ENCODE results near the gene MUC20. TPM values are rescaled to one million over a fixed set of nuclear protein-coding genes. Genes with fewer than 3 reads are reported as not detected.
A peak's percentile ranks its signal among the peaks of the same experiment; 100 is the strongest.
"Not testable (repeated sequence)": the region's sequence is repeated elsewhere in the genome, so short reads cannot be mapped to it uniquely, and the experiment has no call there.

The MUC20 gene, protein sequence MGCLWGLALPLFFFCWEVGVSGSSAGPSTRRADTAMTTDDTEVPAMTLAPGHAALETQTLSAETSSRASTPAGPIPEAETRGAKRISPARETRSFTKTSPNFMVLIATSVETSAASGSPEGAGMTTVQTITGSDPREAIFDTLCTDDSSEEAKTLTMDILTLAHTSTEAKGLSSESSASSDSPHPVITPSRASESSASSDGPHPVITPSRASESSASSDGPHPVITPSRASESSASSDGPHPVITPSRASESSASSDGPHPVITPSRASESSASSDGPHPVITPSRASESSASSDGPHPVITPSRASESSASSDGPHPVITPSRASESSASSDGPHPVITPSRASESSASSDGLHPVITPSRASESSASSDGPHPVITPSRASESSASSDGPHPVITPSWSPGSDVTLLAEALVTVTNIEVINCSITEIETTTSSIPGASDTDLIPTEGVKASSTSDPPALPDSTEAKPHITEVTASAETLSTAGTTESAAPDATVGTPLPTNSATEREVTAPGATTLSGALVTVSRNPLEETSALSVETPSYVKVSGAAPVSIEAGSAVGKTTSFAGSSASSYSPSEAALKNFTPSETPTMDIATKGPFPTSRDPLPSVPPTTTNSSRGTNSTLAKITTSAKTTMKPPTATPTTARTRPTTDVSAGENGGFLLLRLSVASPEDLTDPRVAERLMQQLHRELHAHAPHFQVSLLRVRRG
- under 0.01 TPM in 2 replicates for total RNA-seq

DNA sequence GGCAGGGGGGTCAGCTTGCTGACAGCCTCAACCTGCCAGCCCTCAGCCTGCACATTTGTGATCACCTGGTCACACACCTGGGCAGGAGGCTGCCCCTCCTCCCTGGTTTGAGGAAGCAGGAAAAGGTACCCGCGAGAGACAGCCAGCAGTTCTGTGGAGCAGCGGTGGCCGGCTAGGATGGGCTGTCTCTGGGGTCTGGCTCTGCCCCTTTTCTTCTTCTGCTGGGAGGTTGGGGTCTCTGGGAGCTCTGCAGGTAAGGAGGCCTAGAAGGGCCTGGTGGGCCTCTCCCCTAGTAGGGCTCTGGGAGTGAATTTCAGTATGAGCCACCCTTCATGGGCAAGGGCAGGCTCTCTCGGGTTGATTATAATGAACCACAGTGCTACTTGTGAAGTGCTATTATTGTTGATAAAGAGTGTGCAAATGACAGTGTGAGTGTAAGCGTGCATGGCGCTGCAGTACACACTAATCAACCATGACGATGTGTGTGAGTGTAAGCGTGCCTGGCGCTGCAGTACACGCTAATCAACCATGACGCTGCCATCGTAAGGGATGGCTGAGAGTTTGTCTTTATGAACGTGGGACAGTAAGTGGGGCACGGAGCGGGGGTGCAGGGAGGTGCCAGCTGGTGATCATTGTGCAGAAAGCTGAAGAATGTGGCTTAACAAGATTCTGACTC lies at the start of gene MUC20:
MUC20 (plus strand) TSS at position 148 of the 676 bp plus-strand sequence; CDS start at position 178, 30 bp downstream.
- DNase-seq (ENCODE audit: low read depth in 2 of 2) = not testable (repeated sequence)

DNA sequence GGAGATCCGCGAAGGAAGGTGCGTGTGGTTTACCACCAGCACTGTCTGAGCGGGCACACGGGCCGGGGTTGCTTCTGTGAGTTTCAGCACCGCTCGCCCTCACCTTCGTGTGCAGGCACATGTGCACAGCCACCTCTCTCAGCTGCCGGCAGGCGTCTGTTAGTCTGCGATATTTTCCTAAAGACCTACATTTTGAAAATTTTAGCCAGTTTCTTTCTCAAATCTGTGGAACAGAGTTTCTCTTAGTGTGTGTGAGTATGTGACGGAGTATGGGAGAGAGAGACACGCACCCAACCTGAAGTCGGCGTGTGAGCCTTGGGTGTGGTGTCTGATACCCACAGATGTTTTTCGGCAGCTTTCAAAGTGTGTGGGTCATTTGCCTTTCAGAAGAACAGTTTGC lies 49.5 kb upstream of the MUC20 start:
- DNase-seq (ENCODE audit: low read depth in 2 of 2) = not testable (repeated sequence)

DNA sequence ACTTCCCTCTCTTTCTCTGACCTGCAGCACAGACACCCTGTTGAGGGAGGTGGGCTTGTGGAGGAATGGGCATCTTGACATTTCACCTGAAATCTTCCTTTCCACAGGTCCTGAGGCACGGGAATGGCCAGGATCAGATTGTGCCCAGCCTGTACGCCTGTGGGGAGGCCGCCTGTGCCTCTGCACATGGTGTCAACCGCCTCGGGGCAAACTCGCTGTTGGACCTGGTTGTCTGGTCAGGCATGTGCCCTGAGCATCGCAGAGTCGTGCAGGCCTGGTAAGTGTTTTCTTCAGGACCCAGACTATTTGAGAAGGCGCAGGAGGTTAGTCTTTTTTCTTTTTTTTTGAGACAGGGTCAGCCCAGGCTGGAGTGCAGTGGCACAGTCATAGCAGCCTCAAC lies 47.1 kb upstream of the MUC20 start:
- not testable (repeated sequence) for DNase-seq (ENCODE audit: low read depth in 2 of 2)

DNA sequence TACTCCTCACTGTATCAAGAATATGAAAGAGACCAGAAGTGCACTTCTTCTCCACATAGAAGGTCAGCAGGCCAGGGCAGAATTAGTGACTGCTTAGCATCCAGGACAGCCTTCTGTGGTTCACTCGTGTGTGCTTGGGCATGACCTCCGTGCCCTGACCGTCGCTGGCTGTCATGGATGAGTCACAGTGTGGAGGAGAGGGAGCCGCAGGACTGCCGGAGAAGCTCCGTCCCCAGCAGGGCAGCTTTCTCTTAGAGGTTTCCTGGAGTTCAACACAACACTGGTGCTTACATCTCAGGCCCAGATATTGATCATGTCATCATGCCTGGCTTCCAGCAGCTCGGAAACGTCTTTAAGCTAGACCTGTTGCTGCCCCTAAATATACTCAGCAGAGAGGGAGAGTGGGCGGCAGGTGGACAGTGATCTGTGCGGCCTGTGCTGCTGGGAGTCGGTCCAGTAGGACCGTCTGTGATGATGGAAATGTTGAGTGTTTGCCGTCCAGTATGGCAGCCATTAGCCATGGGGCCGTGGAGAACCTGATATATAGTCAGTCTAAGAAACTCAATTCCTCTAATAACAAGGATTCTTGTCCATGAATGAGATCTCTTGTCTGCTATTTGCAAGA lies 42.3 kb upstream of the MUC20 start:
- DNase-seq (ENCODE audit: low read depth in 2 of 2) = peak in 1 of 2 donors; percentile 30

DNA sequence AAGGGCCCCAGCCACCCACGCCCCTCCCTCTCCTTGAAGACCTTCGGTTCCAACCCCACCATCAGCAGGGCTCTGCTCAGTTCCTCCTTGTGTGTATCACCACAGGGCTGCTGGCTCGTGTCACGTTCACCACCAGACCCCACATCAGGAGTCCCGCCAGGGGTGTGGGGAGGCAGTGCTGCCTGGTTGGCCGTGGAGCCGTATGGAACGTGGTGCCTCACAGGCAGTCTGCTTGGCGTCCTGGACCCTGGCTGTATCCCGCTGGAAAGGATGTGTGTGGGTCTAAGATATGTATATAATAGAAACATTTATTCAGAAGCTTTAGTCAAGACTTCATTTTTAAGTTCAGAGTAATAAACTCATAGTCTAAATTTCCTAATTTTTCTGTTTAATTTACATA lies 40.1 kb upstream of the MUC20 start:
- not testable (repeated sequence) for DNase-seq (ENCODE audit: low read depth in 2 of 2)

DNA sequence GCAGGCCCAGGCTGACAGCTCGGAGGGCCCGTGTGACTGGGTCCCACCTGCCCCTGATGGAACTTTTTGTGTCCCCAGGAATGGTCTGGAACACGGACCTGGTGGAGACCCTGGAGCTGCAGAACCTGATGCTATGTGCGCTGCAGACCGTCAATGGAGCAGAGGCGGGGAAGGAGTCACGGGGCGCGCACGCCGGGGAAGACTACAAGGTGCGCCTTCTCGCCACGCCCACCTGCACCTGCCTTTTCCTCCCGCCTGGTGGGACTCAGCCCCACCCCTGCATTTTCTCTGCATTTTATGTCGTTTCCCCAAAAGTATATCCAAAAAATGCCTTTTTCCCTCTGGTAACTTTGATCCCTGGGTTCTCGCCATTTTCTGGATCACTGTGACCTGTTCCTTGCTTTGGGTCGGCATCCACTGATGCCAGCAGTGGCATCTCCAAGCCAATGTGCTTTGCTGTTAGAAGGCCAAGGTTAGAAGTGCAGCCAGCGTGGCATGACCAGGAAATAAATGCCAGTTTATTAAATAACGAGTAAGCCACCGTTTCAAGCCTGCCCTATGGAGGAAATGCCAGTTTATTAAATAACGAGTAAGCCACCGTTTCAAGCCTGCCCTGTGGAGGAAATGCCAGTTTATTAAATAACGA lies 39.2 kb upstream of the MUC20 start:
- not testable (repeated sequence) for DNase-seq (ENCODE audit: low read depth in 2 of 2)

DNA sequence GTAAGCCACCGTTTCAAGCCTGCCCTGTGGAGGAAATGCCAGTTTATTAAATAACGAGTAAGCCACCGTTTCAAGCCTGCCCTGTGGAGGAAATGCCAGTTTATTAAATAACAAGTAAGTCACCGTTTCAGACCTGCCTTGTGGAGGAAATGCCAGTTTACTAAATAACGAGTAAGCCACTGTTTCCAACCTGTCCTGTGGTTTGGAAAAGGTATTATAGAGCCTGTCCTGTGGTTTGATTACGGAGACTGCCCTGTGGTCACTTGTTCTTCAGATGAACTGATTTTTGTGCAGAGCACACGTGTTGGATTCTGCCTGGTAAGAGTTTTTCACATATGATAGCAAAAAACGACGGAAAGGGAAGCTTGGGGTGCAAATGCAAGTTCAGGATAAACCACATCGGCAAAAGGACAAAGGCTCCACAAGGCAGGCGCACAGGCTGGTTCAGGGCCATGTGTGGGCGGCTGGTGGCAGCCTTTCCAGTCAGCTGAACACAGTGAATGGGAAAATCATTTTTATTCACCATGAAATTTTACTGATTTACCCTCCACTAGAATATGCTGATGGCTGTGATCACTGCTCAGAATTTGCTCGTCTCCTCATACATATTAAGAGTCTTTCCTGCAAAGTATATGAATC lies 38.6 kb upstream of the MUC20 start:
- DNase-seq (ENCODE audit: low read depth in 2 of 2) = not testable (repeated sequence)

DNA sequence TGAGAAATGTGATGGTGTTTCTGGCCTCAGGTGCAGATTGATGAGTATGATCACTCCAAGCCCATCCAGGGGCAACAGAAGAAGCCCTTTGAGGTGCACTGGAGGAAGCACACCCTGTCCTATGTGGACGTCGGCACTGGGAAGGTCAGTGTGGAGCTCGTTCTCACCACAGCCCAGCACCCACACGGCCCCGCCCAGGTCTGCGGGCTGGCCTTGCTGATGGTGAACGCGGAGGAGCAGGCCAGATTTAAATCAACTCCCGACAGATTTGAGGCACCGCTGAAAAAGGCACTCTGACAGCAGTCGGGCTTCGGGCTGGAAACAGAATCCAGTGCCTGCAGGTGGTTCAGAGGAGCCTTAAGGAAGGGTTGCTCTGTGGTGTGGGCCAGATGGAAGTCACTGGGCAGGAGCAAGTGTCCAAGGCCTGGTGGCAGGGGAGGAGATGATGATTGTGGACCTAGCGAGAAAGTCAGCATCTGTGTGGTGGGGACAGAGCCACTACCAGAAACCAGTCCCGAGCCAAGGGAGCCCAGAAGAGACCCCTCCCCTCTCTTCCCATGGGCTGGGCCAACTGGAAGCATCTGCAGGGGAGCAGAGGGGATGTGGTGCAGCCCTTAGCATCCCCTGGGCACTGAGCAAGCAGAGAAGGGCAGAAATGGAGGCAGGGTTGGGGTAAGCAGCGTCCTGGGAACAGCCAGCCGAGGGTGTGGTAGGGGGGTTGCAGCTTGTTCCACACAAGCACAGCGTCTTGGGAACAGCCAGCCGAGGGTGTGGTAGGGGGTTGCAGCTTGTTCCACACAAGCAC lies 36.9 kb upstream of the MUC20 start:
- not testable (repeated sequence) for DNase-seq (ENCODE audit: low read depth in 2 of 2)

DNA sequence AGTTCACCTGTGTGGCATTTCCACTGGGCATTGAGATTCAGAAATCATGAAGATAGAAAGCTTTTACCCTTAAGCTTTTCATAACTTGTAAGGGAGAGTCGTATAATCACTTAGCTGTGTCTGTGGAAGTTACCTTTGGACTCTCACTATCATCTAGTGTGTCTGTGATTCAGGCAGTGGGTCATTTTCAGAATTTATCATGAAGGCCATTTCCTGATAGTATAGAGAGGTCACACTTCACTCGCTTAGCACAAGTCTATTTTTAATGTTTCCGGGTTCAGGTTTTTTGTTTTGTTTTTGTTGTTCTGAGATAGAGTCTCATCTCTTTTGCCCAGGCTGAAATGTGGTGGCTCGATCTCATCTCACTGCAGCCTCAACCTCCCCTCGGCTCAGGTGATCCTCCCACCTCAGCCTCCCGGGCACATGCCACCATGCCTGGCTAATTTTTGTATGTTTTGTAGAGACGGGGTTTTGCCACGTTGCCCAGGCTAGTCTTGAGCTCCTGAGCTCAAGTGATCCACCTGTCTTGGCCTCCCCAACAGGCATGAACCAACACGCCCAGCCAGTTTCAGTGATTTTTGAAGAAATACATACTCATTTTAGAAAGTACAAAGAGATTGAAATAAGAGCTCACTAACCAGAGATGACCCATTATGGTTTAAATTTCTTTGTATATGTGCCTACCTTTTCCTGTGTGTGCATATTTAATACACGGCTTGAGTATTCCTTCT lies 36.1 kb upstream of the MUC20 start:
- not testable (repeated sequence) for DNase-seq (ENCODE audit: low read depth in 2 of 2)

DNA sequence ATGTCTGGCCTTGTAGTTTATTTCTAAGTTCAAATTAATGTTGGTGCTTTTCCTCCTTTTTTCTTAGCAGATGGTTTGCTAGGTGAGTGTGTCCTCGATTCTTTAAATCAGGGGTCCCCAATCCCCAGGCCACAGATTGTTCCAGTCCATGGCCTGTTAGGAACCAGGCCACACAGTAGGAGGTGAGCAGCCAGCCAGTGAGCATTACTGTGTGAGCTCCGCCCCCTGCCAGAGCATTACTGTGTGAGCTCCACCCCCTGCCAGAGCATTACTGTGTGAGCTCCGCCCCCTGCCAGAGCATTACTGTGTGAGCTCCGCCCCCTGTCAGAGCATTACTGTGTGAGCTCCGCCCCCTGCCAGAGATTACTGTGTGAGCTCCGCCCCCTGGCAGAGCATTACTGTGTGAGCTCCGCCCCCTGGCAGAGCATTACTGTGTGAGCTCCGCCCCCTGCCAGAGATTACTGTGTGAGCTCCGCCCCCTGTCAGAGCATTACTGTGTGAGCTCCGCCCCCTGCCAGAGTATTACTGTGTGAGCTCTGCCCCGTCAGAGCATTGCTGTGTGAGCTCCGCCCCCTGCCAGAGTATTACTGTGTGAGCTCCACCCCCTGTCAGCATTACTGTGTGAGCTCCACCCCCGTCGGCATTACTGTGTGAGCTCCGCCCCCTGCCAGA lies 34.1 kb upstream of the MUC20 start:
- not testable (repeated sequence) for DNase-seq (ENCODE audit: low read depth in 2 of 2)

DNA sequence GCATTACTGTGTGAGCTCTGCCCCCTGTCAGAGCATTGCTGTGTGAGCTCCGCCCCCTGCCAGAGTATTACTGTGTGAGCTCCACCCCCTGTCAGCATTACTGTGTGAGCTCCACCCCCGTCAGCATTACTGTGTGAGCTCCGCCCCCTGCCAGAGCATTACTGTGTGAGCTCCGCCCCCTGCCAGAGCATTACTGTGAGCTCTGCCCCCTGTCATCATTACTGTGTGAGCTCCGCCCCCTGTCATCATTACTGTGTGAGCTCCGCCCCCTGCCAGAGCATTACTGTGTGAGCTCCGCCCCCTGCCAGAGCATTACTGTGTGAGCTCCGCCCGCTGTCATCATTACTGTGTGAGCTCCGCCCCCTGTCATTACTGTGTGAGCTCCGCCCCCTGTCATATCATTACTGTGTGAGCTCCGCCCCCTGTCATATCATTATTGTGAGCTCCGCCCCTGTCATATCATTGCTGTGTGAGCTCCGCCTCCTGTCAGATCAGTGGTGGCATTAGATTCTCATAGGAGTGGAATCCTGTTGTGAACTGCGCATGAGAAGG lies 33.5 kb upstream of the MUC20 start:
- DNase-seq (ENCODE audit: low read depth in 2 of 2) = peak; percentile 43 to 61

DNA sequence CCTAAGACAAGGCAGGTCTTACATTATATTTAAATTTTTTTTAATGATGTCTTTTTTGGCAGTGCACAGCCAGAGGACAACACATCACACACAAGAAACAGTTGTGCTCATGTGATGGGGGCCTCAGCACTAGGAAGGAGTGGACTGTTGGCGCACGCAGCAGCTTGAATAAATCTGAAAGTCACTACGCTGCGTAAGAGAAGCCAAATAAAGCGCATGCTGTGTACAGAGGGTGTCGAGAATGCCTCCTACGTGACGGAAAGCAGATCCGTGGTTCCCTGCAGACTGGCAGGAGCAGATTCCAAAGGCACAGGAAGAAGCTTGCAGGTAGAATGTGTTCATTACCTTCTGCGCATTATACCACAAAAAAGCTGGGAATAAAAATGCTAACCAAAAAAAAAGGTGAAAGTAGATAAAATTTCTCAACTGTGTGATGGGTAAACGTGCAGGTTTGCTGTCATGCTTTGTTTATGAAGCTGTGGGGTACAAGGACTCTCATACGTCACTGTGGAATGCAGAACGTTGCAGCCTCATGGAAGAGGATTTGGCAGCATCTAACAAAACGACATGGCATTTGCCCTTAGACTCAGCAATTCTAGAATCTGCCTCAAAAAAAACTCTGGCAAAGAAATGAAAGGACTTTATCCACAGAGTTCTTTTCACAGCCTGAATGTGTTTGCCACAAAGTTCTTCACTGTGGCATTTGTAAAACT lies 32.2 kb upstream of the MUC20 start:
- DNase-seq (ENCODE audit: low read depth in 2 of 2) = peak in 1 of 2 donors; percentile 79

DNA sequence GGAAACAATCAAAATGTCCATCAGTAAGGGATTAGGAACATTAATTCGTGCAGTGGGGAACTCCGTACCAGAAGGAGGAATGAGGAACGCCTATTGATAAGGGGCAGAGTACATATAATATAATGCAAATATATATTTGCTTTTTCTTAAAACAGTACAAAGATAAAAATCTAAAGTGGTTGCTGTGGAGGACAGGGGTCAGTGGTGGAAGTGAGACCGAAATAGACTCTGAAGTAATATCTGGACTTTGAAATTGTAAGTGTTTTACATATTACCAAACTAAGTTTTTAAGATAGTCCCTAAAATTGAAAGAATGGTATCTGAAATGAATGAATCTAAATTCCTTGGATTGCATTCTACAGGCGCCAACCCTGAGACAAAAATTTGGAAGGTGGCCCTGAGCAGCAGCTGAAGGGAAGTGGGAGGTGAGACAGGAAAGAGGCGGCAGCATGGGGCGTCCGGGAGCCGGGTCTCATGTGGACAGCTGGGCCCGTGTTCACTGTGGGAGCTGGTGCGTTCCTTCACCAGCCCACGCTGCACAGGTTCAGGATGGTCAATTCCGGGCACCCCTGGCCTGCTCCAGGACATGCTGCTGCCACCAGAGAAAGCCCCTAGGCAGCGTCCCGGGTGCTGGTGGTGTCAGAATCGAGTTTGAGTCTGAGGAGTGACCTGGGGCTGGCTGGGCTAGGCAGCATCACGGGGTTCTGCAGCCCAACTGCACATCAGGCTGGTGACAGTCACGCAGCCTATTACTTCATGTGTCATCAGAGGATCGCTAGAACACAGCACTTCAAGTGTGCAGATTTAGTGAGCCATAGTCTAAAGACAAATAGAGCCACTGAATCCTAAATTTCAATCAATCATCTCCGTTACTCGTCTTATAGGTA lies 31.4 kb upstream of the MUC20 start:
- DNase-seq (ENCODE audit: low read depth in 2 of 2) = peak; percentile 20 to 45

DNA sequence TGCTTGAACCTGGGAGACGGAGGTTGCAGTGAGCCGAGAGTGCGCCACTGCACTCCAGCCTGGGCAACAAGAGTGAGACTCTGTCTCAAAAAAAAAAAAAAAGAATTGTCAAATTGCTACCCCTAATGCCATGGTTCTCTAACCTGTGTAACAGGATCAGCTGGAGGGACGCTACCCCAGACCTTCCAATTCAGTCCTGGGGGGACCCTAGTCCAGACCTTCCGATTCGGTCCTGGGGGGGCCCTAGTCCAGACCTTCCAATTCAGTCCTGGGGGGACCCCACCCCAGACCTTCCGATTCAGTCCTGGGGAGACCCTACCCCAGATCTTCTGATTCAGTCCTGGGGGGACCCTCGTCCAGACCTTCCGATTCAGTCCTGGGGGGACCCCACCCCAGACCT lies 29.8 kb upstream of the MUC20 start:
- no peak for DNase-seq (ENCODE audit: low read depth in 2 of 2)

DNA sequence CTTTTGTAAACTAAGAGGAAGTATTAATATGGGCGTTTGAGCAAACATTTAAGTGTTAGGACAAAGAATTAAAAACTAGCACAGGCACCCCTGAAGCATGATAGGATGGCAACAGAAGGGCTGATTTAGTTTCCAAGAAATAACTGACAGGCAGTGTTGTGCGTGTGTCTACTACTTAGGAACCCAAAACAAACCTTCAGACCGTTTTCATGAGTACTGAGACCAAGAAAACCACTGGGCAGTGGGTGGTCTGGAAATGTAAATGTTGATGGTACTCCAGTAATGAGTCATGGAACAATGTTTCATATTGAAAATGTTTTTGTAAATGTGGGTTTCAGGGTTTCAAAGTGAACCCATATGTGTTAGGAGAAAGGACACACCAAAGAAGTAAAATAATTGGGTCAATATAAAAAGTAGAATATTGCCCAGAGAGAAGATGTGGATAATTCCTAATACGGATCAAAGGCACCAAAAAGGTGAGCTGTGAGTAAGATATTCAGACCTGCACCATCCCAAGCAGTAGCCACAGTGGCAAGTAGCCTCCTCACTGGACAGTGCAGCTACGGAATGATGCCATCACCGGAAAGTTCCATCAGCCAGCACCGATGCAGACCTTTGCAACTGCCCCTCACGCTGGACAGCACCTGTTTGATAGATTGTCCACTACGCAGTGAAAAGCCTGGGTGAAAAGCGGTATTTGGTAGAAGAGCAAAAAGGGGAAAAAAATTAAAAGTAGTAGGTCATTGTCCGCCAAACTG lies 29.0 kb upstream of the MUC20 start:
- not testable (repeated sequence) for DNase-seq (ENCODE audit: low read depth in 2 of 2)

DNA sequence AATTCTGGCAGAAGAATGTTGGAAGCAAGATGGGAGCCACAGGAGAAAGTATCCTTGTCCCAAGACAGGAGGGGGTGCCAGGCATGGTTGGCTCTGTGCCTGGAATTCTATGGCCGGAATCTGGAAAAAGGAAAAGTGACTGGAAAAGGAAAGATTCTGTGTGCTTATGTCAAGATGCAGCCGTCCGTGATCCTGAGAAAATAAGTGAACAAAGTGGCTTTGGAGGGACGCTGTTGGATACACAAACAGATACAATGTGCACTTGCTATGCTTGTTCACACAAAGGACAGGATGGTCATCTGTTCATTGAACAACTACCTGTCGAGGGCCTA lies 28.5 kb upstream of the MUC20 start:
- no peak for DNase-seq (ENCODE audit: low read depth in 2 of 2)
